Hepatocyte (in vitro differentiated cells): ENCODE results near the gene PPP2R2C. TPM values are rescaled to one million over a fixed set of nuclear protein-coding genes. Genes with fewer than 3 reads are reported as not detected.

Experiments
- DNase-seq: peaks from one replicate; pipeline ENCODE4 v3.0.0-alpha.2; 2016; ENCODE audit warnings: low spot score
- H2AFZ ChIP-seq: fragments of 200-600 bp; sonication (generic); 2 replicates; pipeline ENCODE4 v1.6.0; 2016; ENCODE audit warnings: antibody characterized with exemption, mild to moderate bottlenecking
- H3K27ac ChIP-seq: fragments of 200-600 bp; sonication (generic); 2 replicates; pipeline ENCODE4 v1.5.1; 2016; ENCODE audit warnings: mild to moderate bottlenecking
- H3K27me3 ChIP-seq: fragments of 200-600 bp; sonication (generic); 2 replicates; pipeline ENCODE4 v1.6.1; 2016
- H3K36me3 ChIP-seq: fragments of 200-600 bp; sonication (generic); replicated peaks from 2 replicates; pipeline ENCODE4 v1.5.1; 2016; ENCODE audit warnings: low read depth; ENCODE audit not compliant: insufficient read depth
- H3K4me1 ChIP-seq: fragments of 200-600 bp; sonication (generic); 2 replicates; pipeline ENCODE4 v1.5.1; 2016; ENCODE audit warnings: mild to moderate bottlenecking, moderate library complexity; ENCODE audit not compliant: insufficient read depth
- H3K4me2 ChIP-seq: fragments of 200-600 bp; sonication (generic); 2 replicates; pipeline ENCODE4 v1.6.0; 2016
- H3K4me3 ChIP-seq: fragments of 200-600 bp; sonication (generic); 2 replicates; pipeline ENCODE4 v1.5.1; 2016; ENCODE audit warnings: mild to moderate bottlenecking
- H3K79me2 ChIP-seq: fragments of 200-600 bp; sonication (generic); 2 replicates; pipeline ENCODE4 v1.6.0; 2017; ENCODE audit warnings: mild to moderate bottlenecking
- H3K9me2 ChIP-seq: fragments of 200-600 bp; sonication (generic); replicated peaks from 2 replicates; pipeline ENCODE4 v1.6.0; 2017; ENCODE audit warnings: mild to moderate bottlenecking; ENCODE audit not compliant: insufficient read depth
- H3K9me3 ChIP-seq: fragments of 200-600 bp; sonication (generic); 2 replicates; pipeline ENCODE4 v1.5.1; 2016; ENCODE audit warnings: low read depth, mild to moderate bottlenecking
- H4K20me1 ChIP-seq: fragments of 200-600 bp; sonication (generic); 2 replicates; pipeline ENCODE4 v1.6.0; 2016; ENCODE audit warnings: mild to moderate bottlenecking; ENCODE audit not compliant: insufficient read depth, poor library complexity, severe bottlenecking
- EZH2 ChIP-seq: fragments of 200-600 bp; sonication (generic); IDR thresholded peaks from 2 replicates; pipeline ENCODE4 v1.6.1; 2016; ENCODE audit warnings: antibody characterized with exemption, mild to moderate bottlenecking, borderline replicate concordance
- EZH2phosphoT487 ChIP-seq: fragments of 200-600 bp; sonication (generic); IDR thresholded peaks from one replicate; pipeline ENCODE4 v1.6.1; 2018; ENCODE audit warnings: antibody characterized with exemption, mild to moderate bottlenecking, low read depth, moderate library complexity; ENCODE audit not compliant: unreplicated experiment, severe bottlenecking
- WGBS: methylation state at CpG from one replicate; pipeline ENCODE4 v1.1.6; 2016; ENCODE audit warnings: low lambda C conversion rate; ENCODE audit errors: missing lambda C conversion rate; 5-methylcytosine and 5-hydroxymethylcytosine counted together
- polyA plus RNA-seq: library from polyadenylated mRNA; unstranded; fragments of >200 nt; fragmentation: Nextera tagmentation; extraction: Ambion mirVana; gene quantifications from 2 replicates; pipeline ENCODE4 v1.2.1, GENCODE V29; 2016
- total RNA-seq: library from RNA; depleted of rRNA; stranded (reverse); fragments of >200 nt; gene quantifications from 2 replicates; pipeline ENCODE4 v1.2.3, GENCODE V29; 2014
- TF ChIP-seq, protein P1 (sequence below): fragments of 200-600 bp; sonication (generic); IDR thresholded peaks from 2 replicates; pipeline ENCODE4 v1.5.1; 2016; ENCODE audit warnings: antibody characterized with exemption, mild to moderate bottlenecking; ENCODE audit not compliant: poor library complexity

The PPP2R2C gene
- total and polyA plus RNA-seq, 2 experiments from 2014 or later, result 0.35 to 0.67 TPM

DNA sequence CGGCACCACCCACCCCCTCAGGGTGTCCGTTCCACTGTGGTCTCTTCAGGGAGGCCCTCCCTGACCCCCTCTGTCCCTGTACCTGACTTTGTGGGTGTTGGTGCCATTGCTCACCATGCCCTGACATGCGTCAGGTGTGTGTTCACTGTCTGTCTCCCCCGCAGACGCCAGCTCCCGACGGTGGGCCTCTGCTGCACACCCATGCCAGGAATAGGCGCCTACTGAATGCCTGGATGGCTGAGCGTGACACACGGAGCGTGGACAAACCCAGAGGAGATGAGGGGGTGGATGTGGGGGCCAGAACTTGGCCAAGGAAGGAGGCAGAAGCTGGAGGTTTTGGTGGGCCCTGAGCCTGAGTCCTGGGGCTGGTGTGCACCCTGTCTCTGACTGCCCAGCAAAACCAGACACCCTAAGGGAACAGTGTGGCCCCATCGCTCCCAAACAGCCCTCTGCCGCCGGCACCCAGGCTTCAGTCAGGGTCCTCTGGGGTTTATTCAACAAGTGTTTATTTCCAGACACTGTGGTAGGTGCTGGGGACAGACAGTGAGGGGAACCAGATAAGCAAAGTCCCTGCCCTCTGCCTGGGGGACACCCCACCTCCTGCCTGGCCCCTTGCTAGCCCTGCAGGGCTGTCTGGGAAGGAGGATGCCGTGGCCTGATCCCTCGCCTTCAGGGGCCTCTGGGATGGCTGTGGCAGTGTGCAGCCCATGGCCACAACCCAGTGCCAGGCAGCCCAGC, 125.9 kb downstream of the PPP2R2C start:
- Histone ChIP-seq H3K9me3 (no peaks in the 10 kb centered on the region), H3K9me2 (no peaks in the 10 kb centered on the region), H3K4me3 (no peak overlapping the region), H3K4me1 (no peaks in the 10 kb centered on the region), H2AFZ (no peak overlapping the region), H3K4me2 (no peak overlapping the region), H3K79me2 (no peaks in the 10 kb centered on the region), H3K27ac (no peak overlapping the region), H3K27me3 (no peaks in the 10 kb centered on the region), H4K20me1 (no peaks in the 10 kb centered on the region), H3K36me3 (no peaks in the 10 kb centered on the region)
- 86% methylated on average over 14 of the region's 16 CpGs for WGBS
- TF ChIP-seq, protein P1, sequence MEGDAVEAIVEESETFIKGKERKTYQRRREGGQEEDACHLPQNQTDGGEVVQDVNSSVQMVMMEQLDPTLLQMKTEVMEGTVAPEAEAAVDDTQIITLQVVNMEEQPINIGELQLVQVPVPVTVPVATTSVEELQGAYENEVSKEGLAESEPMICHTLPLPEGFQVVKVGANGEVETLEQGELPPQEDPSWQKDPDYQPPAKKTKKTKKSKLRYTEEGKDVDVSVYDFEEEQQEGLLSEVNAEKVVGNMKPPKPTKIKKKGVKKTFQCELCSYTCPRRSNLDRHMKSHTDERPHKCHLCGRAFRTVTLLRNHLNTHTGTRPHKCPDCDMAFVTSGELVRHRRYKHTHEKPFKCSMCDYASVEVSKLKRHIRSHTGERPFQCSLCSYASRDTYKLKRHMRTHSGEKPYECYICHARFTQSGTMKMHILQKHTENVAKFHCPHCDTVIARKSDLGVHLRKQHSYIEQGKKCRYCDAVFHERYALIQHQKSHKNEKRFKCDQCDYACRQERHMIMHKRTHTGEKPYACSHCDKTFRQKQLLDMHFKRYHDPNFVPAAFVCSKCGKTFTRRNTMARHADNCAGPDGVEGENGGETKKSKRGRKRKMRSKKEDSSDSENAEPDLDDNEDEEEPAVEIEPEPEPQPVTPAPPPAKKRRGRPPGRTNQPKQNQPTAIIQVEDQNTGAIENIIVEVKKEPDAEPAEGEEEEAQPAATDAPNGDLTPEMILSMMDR, result no peak
- no peak for TF ChIP-seq EZH2
- no peak for TF ChIP-seq EZH2phosphoT487
- DNase-seq, result no peak

DNA sequence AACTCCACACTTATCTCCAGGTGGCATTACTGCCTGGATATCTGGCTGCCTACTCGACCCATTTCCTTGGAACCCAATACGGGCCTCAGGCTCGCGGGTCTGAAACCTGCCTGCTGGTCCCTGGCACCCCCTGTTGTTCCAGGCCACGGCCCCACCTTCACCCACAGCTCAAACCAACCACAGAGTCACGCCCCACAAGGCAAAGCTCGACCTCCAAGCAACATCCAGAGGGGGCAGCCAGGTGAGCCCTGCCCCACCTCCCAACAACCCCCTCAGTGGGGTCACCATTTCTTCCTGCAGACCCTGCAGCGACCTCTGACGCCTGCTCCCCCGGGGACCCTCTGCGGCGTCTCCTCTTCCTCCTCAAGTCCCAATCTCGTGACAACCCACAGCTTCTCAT, 126.5 kb downstream of the PPP2R2C start:
- no peak for DNase-seq
- H3K27me3 ChIP-seq, result no peaks in the 10 kb centered on the region
- H2AFZ ChIP-seq, result no peak overlapping the region
- H3K4me2 ChIP-seq, result no peak overlapping the region
- no peaks in the 10 kb centered on the region for H3K79me2 ChIP-seq
- no peaks in the 10 kb centered on the region for H4K20me1 ChIP-seq
- no peak overlapping the region for H3K4me3 ChIP-seq
- H3K27ac ChIP-seq, result no peak overlapping the region
- H3K36me3 ChIP-seq, result no peaks in the 10 kb centered on the region
- no peaks in the 10 kb centered on the region for H3K9me3 ChIP-seq
- H3K9me2 ChIP-seq, result no peaks in the 10 kb centered on the region
- no peak for TF ChIP-seq EZH2phosphoT487
- no peak for TF ChIP-seq EZH2
- TF ChIP-seq, protein P1, result no peak
- H3K4me1 ChIP-seq, result no peaks in the 10 kb centered on the region
- WGBS, result 89% methylated on average over 13 of the region's 13 CpGs

DNA sequence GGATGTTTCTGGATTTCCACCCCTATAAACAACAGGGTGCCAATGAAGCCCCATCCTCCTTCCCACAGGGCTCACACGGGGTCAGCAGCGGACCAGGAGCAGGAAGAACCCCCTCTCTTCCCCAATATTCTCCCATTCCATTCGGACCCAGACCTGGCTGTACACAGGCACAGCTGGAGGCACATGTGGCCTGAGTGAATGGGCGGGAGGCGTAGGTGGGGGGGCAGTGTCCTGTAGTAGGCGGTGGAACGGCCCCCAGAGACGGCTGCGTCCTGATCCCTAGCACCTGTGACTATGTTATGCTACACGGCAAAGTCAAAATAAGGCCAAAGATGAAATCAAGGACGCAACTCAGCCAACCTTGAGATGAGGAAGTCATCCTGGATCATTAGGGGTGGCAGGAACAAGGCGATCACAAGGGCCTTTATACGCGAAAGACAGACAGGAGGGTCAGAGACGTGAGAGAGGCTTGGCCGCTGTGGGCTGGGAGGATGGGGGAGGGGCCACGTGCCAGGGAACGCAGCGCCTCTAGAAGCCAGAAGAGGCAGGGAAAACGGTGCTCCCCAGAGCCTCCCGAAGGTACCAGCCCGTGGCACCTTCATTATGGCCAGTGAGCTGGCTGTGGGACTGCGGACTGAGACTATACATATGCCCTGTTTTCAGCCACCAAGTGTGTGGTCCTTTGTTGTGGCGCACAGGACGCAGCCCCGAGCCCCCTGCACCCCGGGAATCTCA, 127.2 kb downstream of the PPP2R2C start:
- H3K9me3 ChIP-seq, result no peaks in the 10 kb centered on the region
- no peak overlapping the region for H3K4me2 ChIP-seq
- no peaks in the 10 kb centered on the region for H3K79me2 ChIP-seq
- H3K27ac ChIP-seq, result no peak overlapping the region
- no peak for DNase-seq
- H4K20me1 ChIP-seq, result no peaks in the 10 kb centered on the region
- H3K36me3 ChIP-seq, result no peaks in the 10 kb centered on the region
- H3K4me3 ChIP-seq, result no peak overlapping the region
- TF ChIP-seq, protein P1, result no peak
- TF ChIP-seq EZH2, result no peak
- TF ChIP-seq EZH2phosphoT487, result no peak
- no peaks in the 10 kb centered on the region for H3K4me1 ChIP-seq
- no peak overlapping the region for H2AFZ ChIP-seq
- no peaks in the 10 kb centered on the region for H3K27me3 ChIP-seq
- WGBS, result 88% methylated on average over 27 of the region's 27 CpGs
- no peaks in the 10 kb centered on the region for H3K9me2 ChIP-seq
